ENCODE results near the gene IKZF3. TPM values are rescaled to one million over a fixed set of nuclear protein-coding genes. Genes with fewer than 3 reads are reported as not detected.

The IKZF3 gene
- total RNA-seq, 1 experiment from 2014 or later, result 0.22 TPM

DNA sequence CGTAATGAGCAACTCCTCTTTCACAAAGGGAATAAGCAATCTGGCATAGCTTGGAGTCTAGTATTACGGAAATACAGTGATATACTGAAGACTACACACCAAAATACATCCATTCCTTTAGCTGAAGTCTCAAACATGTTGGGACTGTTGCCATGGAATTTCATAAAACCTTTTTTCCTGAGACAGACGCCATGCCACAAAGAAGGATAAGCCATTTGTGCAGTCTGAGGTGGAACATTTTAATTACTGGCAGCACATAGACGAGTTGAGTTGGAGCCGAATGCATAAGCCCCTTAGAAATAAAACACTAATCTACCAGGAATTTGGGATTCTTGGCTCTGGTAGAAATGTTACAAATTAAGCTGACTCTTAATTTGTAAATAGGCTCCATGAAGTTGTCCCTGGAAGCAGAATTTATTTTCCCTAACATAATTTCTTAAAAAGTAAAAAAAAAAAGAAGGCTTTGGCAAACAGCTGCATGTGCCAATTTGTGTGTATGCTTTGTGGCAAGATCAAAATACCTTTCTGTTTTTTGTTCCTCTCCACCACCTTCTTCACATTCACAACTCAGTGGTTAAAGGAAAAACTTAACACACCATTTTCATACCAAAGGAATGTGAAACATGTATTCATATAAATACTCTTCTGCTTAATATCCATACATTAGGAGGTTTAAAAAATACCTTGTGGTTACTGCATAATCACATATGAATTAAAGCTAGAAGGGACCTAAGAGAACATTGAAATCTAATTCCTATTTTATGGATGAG, 100.9 kb downstream of the IKZF3 start:
- no peaks in the 10 kb centered on the region for H3K23me2 ChIP-seq (ENCODE audit: insufficient read length, low read depth, low read length, poor library complexity, severe bottlenecking)
- no peak overlapping the region for H2AK5ac ChIP-seq (ENCODE audit: insufficient read length, low read length)
- H3K4me1 Mint-ChIP-seq, result peaks cover 4 to 6% of the 10 kb centered on the region in 2 experiments; a peak in 3 of 4 replicates
- H2BK5ac ChIP-seq (ENCODE audit: insufficient read length, low read length), result no peak overlapping the region
- WGBS (ENCODE audit: extremely low coverage, insufficient read length, low lambda C conversion rate), result no CpG with 5 or more reads among the region's 5 CpGs
- no peaks in the 10 kb centered on the region for H3K79me2 ChIP-seq (ENCODE audit: insufficient read depth, low read length)
- no peak overlapping the region for H4K91ac ChIP-seq (ENCODE audit: insufficient read length, low read depth, low read length)
- DNase-seq, result no peak
- no peak overlapping the region for H3K18ac ChIP-seq (ENCODE audit: insufficient read length, low read depth, low read length)
- H3K27me3 Mint-ChIP-seq (ENCODE audit: low read depth), result peaks cover 31% of the 10 kb centered on the region
- H2BK20ac ChIP-seq (ENCODE audit: low read depth, low read length, poor library complexity, severe bottlenecking), result no peak overlapping the region
- H3T11ph ChIP-seq (ENCODE audit: low read length), result no peak overlapping the region
- H3K9ac ChIP-seq (ENCODE audit: extremely low read depth, insufficient read length, low read length), result no peak overlapping the region
- H3K4me3 Mint-ChIP-seq, result no peak overlapping the region
- no peak overlapping the region for H2BK15ac ChIP-seq (ENCODE audit: low read depth, low read length)
- no peaks in the 10 kb centered on the region for H3K36me3 Mint-ChIP-seq (ENCODE audit: insufficient read depth in 1 of 3, low read depth in 3 of 3)
- no peak overlapping the region for H3K14ac ChIP-seq (ENCODE audit: insufficient read depth, low read length)
- no peak overlapping the region for H3K23ac ChIP-seq (ENCODE audit: insufficient read length, low read depth, low read length)
- no peak overlapping the region for H3K4ac ChIP-seq (ENCODE audit: low read depth, low read length)
- H3K27ac ChIP-seq (ENCODE audit: insufficient read length, low read depth, low read length), result no peak overlapping the region
- H4K5ac ChIP-seq (ENCODE audit: insufficient read length, low read depth, low read length), result no peak overlapping the region
- no peak overlapping the region for H2BK120ac ChIP-seq (ENCODE audit: low read depth, low read length, poor library complexity, severe bottlenecking)
- H3K9me3 ChIP-seq (ENCODE audit: control insufficient read depth, low read depth, low read length), result no peaks in the 10 kb centered on the region
- H2BK12ac ChIP-seq (ENCODE audit: insufficient read length, low read depth, low read length), result no peak overlapping the region
- H3K27me3 ChIP-seq (ENCODE audit: insufficient read depth, low read length), result no peaks in the 10 kb centered on the region
- no peak overlapping the region for H3K56ac ChIP-seq (ENCODE audit: insufficient read length, low read depth, low read length)
- TF ChIP-seq, protein P1, sequence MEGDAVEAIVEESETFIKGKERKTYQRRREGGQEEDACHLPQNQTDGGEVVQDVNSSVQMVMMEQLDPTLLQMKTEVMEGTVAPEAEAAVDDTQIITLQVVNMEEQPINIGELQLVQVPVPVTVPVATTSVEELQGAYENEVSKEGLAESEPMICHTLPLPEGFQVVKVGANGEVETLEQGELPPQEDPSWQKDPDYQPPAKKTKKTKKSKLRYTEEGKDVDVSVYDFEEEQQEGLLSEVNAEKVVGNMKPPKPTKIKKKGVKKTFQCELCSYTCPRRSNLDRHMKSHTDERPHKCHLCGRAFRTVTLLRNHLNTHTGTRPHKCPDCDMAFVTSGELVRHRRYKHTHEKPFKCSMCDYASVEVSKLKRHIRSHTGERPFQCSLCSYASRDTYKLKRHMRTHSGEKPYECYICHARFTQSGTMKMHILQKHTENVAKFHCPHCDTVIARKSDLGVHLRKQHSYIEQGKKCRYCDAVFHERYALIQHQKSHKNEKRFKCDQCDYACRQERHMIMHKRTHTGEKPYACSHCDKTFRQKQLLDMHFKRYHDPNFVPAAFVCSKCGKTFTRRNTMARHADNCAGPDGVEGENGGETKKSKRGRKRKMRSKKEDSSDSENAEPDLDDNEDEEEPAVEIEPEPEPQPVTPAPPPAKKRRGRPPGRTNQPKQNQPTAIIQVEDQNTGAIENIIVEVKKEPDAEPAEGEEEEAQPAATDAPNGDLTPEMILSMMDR (conservative IDR thresholded peaks at IDR 0.05), result no peak
- no peak overlapping the region for H3K27ac Mint-ChIP-seq
- no peak overlapping the region for H4K8ac ChIP-seq (replicated peaks; ENCODE audit: insufficient read length, low read depth, low read length)
- no peak overlapping the region for H3K4me2 ChIP-seq (ENCODE audit: insufficient read depth, insufficient read length, low read length)
- no peaks in the 10 kb centered on the region for H4K20me1 ChIP-seq (ENCODE audit: control insufficient read depth, insufficient read depth, insufficient read length)
- no peaks in the 10 kb centered on the region; a peak in 1 of 5 replicates for H3K9me3 Mint-ChIP-seq
- H3K79me1 ChIP-seq (ENCODE audit: insufficient read depth, low read depth, low read length, poor library complexity, severe bottlenecking), result no peaks in the 10 kb centered on the region
- no peak overlapping the region for H2AFZ ChIP-seq (ENCODE audit: low read length)
- H3K4me1 ChIP-seq (ENCODE audit: insufficient read depth, low read length), result no peaks in the 10 kb centered on the region

All from H9 (cell line).